Posterior cingulate gyrus (tissue), 11 donors: ENCODE results near the gene ADCY7.
"Not testable (repeated sequence)": the region's sequence is repeated elsewhere in the genome, so short reads cannot be mapped to it uniquely, and the experiment has no call there.

Experiments used
- DNase-seq, 10 donors: peaks; one replicate each; pipeline versions ENCODE4 v3.0.0 to v3.0.0-alpha.2; 2020 to 2021; ENCODE audit warnings: mixed read lengths in 3 of 10
- intact Hi-C: fragments of 100-400 bp; cut with DNase I; formaldehyde crosslinking; loops from one replicate; pipeline ENCODE4 v1.15.1; 2023

The ADCY7 gene

GRCh38 chr16:50324345-50324744, 58.0 kb downstream of the ADCY7 start:
- peak in 1 of 10 donors; percentile 77 for DNase-seq
- intact Hi-C loops: no loop called here

- peak in 1 of 10 donors; percentile 36 for DNase-seq
- intact Hi-C loops: no loop called here
Observed at GRCh38 chr16:50326264-50326663, 59.9 kb downstream of the ADCY7 start.

GRCh38 chr16:50326835-50327465, 60.6 kb downstream of the ADCY7 start:
- intact Hi-C loops: no loop called here

GRCh38 chr16:50329446-50330189, 63.3 kb downstream of the ADCY7 start:
- intact Hi-C loops: no loop called here
- DNase-seq: peak in 2 of 10 donors; percentile 33 to 52

More at GRCh38 chr16:50326835-50327465, 60.6 kb downstream of the ADCY7 start:
- DNase-seq: peak in 1 of 10 donors; percentile 72

GRCh38 chr16:50331570-50331969, 65.2 kb downstream of the ADCY7 start:
- intact Hi-C loops: no loop called here
- DNase-seq: no peak

GRCh38 chr16:50332599-50332998, 66.2 kb downstream of the ADCY7 start:
- intact Hi-C loops: no loop called here
- DNase-seq: no peak

- intact Hi-C loops: no loop called here
- DNase-seq: peak in 1 of 10 donors; percentile 57
Observed at GRCh38 chr16:50334106-50334975, 68.0 kb downstream of the ADCY7 start.

- intact Hi-C loops: no loop called here
- DNase-seq: no peak
Observed at GRCh38 chr16:50335196-50335958, 69.0 kb downstream of the ADCY7 start.

GRCh38 chr16:50336884-50337283, 70.5 kb downstream of the ADCY7 start:
- intact Hi-C loops: no loop called here
- DNase-seq: no peak

GRCh38 chr16:50338371-50339231, 72.2 kb downstream of the ADCY7 start:
- intact Hi-C loops: no loop called here
- DNase-seq: no peak

- intact Hi-C loops: no loop called here
Observed at GRCh38 chr16:50340578-50340977, 74.2 kb downstream of the ADCY7 start.

GRCh38 chr16:50343566-50343965, 77.2 kb downstream of the ADCY7 start:
- intact Hi-C loops: not testable (repeated sequence)
- DNase-seq: peak in 1 of 10 donors; percentile 33

More at GRCh38 chr16:50340578-50340977, 74.2 kb downstream of the ADCY7 start:
- no peak for DNase-seq

- intact Hi-C loops, DNase-seq: not testable (repeated sequence)
Observed at GRCh38 chr16:50345210-50345609, 78.9 kb downstream of the ADCY7 start.

GRCh38 chr16:50351116-50351515, 84.8 kb downstream of the ADCY7 start:
- DNase-seq: no peak
- intact Hi-C loops: loop anchor here (5.0 kb wide), 1 partner anchor 104 kb away; no protein-coding TSS in a partner anchor

- intact Hi-C loops: loop anchor here (5.0 kb wide), 1 partner anchor 105 kb away; no protein-coding TSS in a partner anchor
- no peak for DNase-seq
Observed at GRCh38 chr16:50351952-50352351, 85.6 kb downstream of the ADCY7 start.

GRCh38 chr16:50354082-50354481, 87.7 kb downstream of the ADCY7 start:
- DNase-seq: no peak
- intact Hi-C loops: loop anchor here (5.0 kb wide), 1 partner anchor 107 kb away; no protein-coding TSS in a partner anchor

- DNase-seq: no peak
Observed at GRCh38 chr16:50354629-50355456, 88.5 kb downstream of the ADCY7 start.

GRCh38 chr16:50359626-50360025, 93.3 kb downstream of the ADCY7 start:
- intact Hi-C loops: loop anchor here (10.0 kb wide), 2 partner anchors 145 to 335 kb away; partner anchors contain the start of gene CNEP1R1
- DNase-seq: no peak

More at GRCh38 chr16:50354629-50355456, 88.5 kb downstream of the ADCY7 start:
- intact Hi-C loops: loop anchor here (5.0 kb wide), 1 partner anchor 108 kb away; no protein-coding TSS in a partner anchor
